ENCODE results near the gene RAPGEF5.

Gene RAPGEF5

GRCh38 chr7:22357311-22358175 lies 589 bp upstream of the RAPGEF5 start:
- Histone ChIP-seq H3K36me3 (replicated peaks) (no peaks in the 10 kb centered on the region), H3K27me3 (replicated peaks) (no peaks in the 10 kb centered on the region), H3K4me3 (ENCODE audit: low read depth, low read length) (peak overlapping the region; percentile 20), H3K27ac (no peak overlapping the region)
- TF ChIP-seq CTCF (IDR thresholded peaks at IDR 0.05; ENCODE audit: low read depth, low read length, missing control alignments) = no peak
- in situ Hi-C loops (cut with HindIII; ENCODE audit: low pct_ligation_motif_present, low sequenced_read_pairs) = no loop called here
- DNase-seq = no peak

- no peak for TF ChIP-seq CTCF (IDR thresholded peaks at IDR 0.05; ENCODE audit: low read depth, low read length, missing control alignments)
- H3K4me3 ChIP-seq (ENCODE audit: low read depth, low read length) = peak overlapping the region; percentile 17
- no peaks in the 10 kb centered on the region for H3K36me3 ChIP-seq (replicated peaks)
- no peaks in the 10 kb centered on the region for H3K27me3 ChIP-seq (replicated peaks)
- no peak for DNase-seq
- no peak overlapping the region for H3K27ac ChIP-seq
- in situ Hi-C loops (cut with HindIII; ENCODE audit: low pct_ligation_motif_present, low sequenced_read_pairs) = no loop called here
Observed at GRCh38 chr7:22356010-22356691, 803 bp downstream of the RAPGEF5 start.

GRCh38 chr7:22355620-22356009 lies 1.3 kb downstream of the RAPGEF5 start:
- in situ Hi-C loops (cut with HindIII; ENCODE audit: low pct_ligation_motif_present, low sequenced_read_pairs) = no loop called here
- no peaks in the 10 kb centered on the region for H3K27me3 ChIP-seq (replicated peaks)
- no peak overlapping the region for H3K27ac ChIP-seq
- no peak for TF ChIP-seq CTCF (IDR thresholded peaks at IDR 0.05; ENCODE audit: low read depth, low read length, missing control alignments)
- no peak for DNase-seq
- H3K4me3 ChIP-seq (ENCODE audit: low read depth, low read length) = no peak overlapping the region
- no peaks in the 10 kb centered on the region for H3K36me3 ChIP-seq (replicated peaks)

GRCh38 chr7:22354462-22354861 lies 2.5 kb downstream of the RAPGEF5 start:
- DNase-seq = no peak
- Histone ChIP-seq H3K27ac (no peak overlapping the region), H3K36me3 (replicated peaks) (no peaks in the 10 kb centered on the region), H3K27me3 (replicated peaks) (no peaks in the 10 kb centered on the region), H3K4me3 (ENCODE audit: low read depth, low read length) (no peak overlapping the region)
- no peak for TF ChIP-seq CTCF (IDR thresholded peaks at IDR 0.05; ENCODE audit: low read depth, low read length, missing control alignments)
- in situ Hi-C loops (cut with HindIII; ENCODE audit: low pct_ligation_motif_present, low sequenced_read_pairs) = no loop called here

- Histone ChIP-seq H3K27me3 (replicated peaks) (no peaks in the 10 kb centered on the region), H3K27ac (no peak overlapping the region), H3K36me3 (replicated peaks) (no peaks in the 10 kb centered on the region), H3K4me3 (ENCODE audit: low read depth, low read length) (no peak overlapping the region)
- in situ Hi-C loops (cut with HindIII; ENCODE audit: low pct_ligation_motif_present, low sequenced_read_pairs) = no loop called here
- no peak for DNase-seq
- no peak for TF ChIP-seq CTCF (IDR thresholded peaks at IDR 0.05; ENCODE audit: low read depth, low read length, missing control alignments)
Observed at GRCh38 chr7:22352887-22353286, 4.1 kb downstream of the RAPGEF5 start.

Data from brain microvascular endothelial cell (primary cell).